ENCODE data around the gene MCM3AP.

The MCM3AP gene

DNA sequence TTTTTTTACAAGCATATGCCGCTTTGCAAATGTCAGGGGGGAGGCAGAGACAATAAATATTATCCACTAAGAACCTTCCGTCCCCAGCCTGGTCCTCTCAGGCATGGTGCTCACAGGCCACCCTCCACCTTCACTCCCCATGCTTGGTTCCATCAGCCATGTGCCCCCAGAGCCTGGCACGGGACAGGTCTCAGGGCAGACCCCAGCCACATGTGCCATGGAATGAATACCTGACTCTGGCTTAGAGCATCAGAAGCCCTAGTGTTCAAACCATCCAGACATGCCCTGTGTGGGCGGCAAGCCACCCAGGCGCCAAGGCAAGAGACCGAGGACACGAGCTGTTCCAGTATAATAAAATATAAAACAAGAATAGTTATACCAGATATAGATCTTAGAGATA is 62.2 kb downstream of the MCM3AP start (continued):
- TF ChIP-seq GLIS3 (CRISPR knock-in tag; IDR thresholded peaks at IDR 0.05) = no peak

DNA sequence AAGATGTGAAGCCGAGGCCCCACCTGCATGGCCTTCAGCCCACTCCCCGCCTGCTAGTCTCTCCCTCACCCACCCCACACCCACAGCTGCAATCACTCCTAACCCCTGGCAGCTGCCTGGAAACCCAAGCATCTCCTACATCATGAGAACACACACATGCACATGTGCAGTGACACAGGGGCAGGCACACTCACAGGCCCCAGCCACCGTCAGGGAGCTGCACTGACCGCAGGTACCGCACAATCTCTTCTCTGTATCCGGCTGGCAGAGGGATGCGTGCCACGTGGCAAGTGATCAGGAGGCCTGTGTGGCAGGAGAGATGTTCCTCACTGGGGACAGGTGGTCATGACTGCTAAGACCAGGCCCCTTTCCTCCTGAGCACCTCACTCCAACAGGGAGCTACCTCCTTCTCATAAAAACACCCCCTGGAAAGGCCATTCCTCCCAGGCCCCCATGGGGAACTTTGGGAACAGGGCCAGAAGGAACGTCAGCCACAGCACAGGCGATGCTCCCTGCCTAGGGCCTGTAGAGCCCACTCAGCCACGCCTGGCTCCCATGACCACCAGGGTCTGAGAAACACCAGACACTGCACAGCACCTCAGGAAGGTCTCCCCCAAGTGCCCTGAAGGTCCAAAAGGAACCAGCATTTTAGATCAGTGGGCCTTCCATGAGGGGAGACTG is 62.8 kb downstream of the MCM3AP start:
- no peak for TF ChIP-seq PPARA (CRISPR knock-in tag; IDR thresholded peaks at IDR 0.05; ENCODE audit: borderline replicate concordance)
- TF ChIP-seq, protein P1, sequence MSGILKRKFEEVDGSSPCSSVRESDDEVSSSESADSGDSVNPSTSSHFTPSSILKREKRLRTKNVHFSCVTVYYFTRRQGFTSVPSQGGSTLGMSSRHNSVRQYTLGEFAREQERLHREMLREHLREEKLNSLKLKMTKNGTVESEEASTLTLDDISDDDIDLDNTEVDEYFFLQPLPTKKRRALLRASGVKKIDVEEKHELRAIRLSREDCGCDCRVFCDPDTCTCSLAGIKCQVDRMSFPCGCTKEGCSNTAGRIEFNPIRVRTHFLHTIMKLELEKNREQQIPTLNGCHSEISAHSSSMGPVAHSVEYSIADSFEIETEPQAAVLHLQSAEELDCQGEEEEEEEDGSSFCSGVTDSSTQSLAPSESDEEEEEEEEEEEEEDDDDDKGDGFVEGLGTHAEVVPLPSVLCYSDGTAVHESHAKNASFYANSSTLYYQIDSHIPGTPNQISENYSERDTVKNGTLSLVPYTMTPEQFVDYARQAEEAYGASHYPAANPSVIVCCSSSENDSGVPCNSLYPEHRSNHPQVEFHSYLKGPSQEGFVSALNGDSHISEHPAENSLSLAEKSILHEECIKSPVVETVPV (CRISPR knock-in tag; IDR thresholded peaks at IDR 0.05) = no peak
- ATAC-seq = no peak

DNA sequence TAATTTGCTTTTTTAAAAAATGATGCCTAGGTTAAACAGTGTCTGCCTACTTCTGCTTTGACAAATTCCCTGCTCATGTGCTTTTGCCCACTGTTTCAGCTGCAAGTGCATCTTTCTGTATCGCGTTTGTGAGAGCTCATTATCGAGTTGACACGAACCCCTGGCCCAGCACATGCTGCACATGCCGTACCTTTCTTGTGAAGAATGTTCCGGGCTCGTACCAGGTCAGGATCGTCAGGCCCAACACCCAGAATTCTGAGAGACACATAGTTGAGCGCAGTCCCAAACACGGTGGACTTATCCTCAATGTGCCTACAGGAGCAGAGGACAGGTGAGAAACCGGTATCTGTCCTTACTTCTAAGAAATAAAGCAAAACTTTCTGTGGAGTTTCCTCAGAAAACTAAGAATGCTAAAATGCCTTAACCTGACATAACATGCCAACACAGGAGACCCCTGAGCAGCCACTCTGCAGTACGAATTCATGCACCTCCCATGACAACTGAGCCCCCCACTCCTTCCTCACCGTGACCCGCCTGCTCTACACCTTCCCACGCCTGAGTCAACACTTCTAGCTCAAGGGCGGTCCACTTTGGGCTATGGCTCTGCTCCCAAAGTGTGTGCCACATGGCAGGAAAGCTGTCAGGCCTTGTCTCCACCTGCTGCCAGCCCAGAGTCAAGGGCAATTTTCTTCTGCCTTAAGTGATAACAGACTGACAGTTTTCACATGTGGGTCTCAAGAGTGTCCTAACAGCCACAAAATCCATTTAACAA is 63.6 kb downstream of the MCM3AP start:
- TF ChIP-seq, protein P2, sequence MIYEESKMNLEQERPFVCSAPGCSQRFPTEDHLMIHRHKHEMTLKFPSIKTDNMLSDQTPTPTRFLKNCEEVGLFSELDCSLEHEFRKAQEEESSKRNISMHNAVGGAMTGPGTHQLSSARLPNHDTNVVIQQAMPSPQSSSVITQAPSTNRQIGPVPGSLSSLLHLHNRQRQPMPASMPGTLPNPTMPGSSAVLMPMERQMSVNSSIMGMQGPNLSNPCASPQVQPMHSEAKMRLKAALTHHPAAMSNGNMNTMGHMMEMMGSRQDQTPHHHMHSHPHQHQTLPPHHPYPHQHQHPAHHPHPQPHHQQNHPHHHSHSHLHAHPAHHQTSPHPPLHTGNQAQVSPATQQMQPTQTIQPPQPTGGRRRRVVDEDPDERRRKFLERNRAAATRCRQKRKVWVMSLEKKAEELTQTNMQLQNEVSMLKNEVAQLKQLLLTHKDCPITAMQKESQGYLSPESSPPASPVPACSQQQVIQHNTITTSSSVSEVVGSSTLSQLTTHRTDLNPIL (CRISPR knock-in tag; IDR thresholded peaks at IDR 0.05; ENCODE audit: low read depth) = no peak
- no peak for TF ChIP-seq OSR1 (CRISPR knock-in tag; IDR thresholded peaks at IDR 0.05)
- TF ChIP-seq ZNF8 (CRISPR knock-in tag; IDR thresholded peaks at IDR 0.05) = no peak
- TF ChIP-seq, protein P3, sequence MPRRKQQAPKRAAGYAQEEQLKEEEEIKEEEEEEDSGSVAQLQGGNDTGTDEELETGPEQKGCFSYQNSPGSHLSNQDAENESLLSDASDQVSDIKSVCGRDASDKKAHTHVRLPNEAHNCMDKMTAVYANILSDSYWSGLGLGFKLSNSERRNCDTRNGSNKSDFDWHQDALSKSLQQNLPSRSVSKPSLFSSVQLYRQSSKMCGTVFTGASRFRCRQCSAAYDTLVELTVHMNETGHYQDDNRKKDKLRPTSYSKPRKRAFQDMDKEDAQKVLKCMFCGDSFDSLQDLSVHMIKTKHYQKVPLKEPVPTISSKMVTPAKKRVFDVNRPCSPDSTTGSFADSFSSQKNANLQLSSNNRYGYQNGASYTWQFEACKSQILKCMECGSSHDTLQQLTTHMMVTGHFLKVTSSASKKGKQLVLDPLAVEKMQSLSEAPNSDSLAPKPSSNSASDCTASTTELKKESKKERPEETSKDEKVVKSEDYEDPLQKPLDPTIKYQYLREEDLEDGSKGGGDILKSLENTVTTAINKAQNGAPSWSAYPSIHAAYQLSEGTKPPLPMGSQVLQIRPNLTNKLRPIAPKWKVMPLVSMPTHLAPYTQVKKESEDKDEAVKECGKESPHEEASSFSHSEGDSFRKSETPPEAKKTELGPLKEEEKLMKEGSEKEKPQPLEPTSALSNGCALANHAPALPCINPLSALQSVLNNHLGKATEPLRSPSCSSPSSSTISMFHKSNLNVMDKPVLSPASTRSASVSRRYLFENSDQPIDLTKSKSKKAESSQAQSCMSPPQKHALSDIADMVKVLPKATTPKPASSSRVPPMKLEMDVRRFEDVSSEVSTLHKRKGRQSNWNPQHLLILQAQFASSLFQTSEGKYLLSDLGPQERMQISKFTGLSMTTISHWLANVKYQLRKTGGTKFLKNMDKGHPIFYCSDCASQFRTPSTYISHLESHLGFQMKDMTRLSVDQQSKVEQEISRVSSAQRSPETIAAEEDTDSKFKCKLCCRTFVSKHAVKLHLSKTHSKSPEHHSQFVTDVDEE (CRISPR knock-in tag; IDR thresholded peaks at IDR 0.05) = no peak
- TF ChIP-seq ESRRG (CRISPR knock-in tag; IDR thresholded peaks at IDR 0.05) = no peak
- TF ChIP-seq, protein P1 (CRISPR knock-in tag; IDR thresholded peaks at IDR 0.05) = no peak
- no peak for TF ChIP-seq GLIS3 (CRISPR knock-in tag; IDR thresholded peaks at IDR 0.05)
- TF ChIP-seq ISL1 (CRISPR knock-in tag; IDR thresholded peaks at IDR 0.05) = no peak
- TF ChIP-seq TOX (CRISPR knock-in tag; IDR thresholded peaks at IDR 0.05; ENCODE audit: borderline replicate concordance) = no peak
- TF ChIP-seq PPARA (CRISPR knock-in tag; IDR thresholded peaks at IDR 0.05; ENCODE audit: borderline replicate concordance) = no peak
- ATAC-seq = no peak

DNA sequence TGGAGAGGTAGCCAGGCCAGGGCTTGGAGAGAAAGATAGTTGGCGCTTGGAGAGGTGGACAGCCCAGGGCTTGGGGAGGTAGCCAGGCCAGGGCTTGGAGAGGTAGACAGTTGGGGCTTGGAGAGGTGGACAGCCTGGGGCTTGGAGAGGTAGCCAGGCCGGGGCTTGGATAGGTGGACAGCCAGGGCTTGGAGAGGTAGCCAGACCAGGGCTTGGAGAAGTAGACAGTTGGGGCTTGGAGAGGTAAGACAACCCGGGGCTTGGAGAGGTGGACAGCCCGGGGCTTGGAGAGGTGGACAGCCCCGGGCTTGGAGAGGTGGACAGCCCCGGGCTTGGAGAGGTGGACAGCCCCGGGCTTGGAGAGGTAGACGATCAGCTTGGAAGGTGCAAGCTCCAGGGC is 64.6 kb downstream of the MCM3AP start:
- TF ChIP-seq RARB (CRISPR knock-in tag; IDR thresholded peaks at IDR 0.05) = no peak
- TF ChIP-seq ZC3H10 (CRISPR knock-in tag; IDR thresholded peaks at IDR 0.05) = no peak
- no peak for TF ChIP-seq OSR1 (CRISPR knock-in tag; IDR thresholded peaks at IDR 0.05)
- TF ChIP-seq, protein P4, sequence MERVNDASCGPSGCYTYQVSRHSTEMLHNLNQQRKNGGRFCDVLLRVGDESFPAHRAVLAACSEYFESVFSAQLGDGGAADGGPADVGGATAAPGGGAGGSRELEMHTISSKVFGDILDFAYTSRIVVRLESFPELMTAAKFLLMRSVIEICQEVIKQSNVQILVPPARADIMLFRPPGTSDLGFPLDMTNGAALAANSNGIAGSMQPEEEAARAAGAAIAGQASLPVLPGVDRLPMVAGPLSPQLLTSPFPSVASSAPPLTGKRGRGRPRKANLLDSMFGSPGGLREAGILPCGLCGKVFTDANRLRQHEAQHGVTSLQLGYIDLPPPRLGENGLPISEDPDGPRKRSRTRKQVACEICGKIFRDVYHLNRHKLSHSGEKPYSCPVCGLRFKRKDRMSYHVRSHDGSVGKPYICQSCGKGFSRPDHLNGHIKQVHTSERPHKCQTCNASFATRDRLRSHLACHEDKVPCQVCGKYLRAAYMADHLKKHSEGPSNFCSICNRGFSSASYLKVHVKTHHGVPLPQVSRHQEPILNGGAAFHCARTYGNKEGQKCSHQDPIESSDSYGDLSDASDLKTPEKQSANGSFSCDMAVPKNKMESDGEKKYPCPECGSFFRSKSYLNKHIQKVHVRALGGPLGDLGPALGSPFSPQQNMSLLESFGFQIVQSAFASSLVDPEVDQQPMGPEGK (CRISPR knock-in tag; IDR thresholded peaks at IDR 0.05; ENCODE audit: borderline replicate concordance) = no peak
- TF ChIP-seq, protein P1 (CRISPR knock-in tag; IDR thresholded peaks at IDR 0.05) = no peak
- TF ChIP-seq BACH2 (CRISPR knock-in tag; IDR thresholded peaks at IDR 0.05; ENCODE audit: borderline replicate concordance) = no peak
- no peak for TF ChIP-seq ZNF8 (CRISPR knock-in tag; IDR thresholded peaks at IDR 0.05)
- TF ChIP-seq TCF4 (CRISPR knock-in tag; IDR thresholded peaks at IDR 0.05; ENCODE audit: borderline replicate concordance) = no peak
- TF ChIP-seq ISL1 (CRISPR knock-in tag; IDR thresholded peaks at IDR 0.05) = no peak
- TF ChIP-seq, protein P5, sequence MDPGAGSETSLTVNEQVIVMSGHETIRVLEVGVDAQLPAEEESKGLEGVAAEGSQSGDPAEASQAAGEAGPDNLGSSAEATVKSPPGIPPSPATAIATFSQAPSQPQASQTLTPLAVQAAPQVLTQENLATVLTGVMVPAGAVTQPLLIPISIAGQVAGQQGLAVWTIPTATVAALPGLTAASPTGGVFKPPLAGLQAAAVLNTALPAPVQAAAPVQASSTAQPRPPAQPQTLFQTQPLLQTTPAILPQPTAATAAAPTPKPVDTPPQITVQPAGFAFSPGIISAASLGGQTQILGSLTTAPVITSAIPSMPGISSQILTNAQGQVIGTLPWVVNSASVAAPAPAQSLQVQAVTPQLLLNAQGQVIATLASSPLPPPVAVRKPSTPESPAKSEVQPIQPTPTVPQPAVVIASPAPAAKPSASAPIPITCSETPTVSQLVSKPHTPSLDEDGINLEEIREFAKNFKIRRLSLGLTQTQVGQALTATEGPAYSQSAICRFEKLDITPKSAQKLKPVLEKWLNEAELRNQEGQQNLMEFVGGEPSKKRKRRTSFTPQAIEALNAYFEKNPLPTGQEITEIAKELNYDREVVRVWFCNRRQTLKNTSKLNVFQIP (CRISPR knock-in tag; IDR thresholded peaks at IDR 0.05; ENCODE audit: borderline replicate concordance, low read depth) = no peak
- no peak for ATAC-seq
